Measurements from ENCODE around the gene DNAL1.

- TF ChIP-seq MAZ (IDR thresholded peaks at IDR 0.05; ENCODE audit: borderline replicate concordance, low read depth, low read length): no peak
- no peak for TF ChIP-seq CTCF (conservative IDR thresholded peaks at IDR 0.05; ENCODE audit: low read depth, low read length)
- no peak for TF ChIP-seq POLR2A (IDR thresholded peaks at IDR 0.05; ENCODE audit: low read depth, low read length)
- TF ChIP-seq BHLHE40 (IDR thresholded peaks at IDR 0.05; ENCODE audit: low read depth, low read length): no peak
These were observed 104.1 kb downstream of the DNAL1 start for GRCh38 chr14:73748858-73749357.

All from IMR-90 (cell line).